Thyroid gland (tissue), 4 donors: ENCODE results near the gene PKHD1.

ENCODE experiments used
- POLR2A ChIP-seq, 2 donors: fragments of 450-650 bp; IDR thresholded peaks; one replicate each; pipeline ENCODE4 v1.6.1; 2017; ENCODE audit warnings: antibody characterized with exemption in 2 of 2, mild to moderate bottlenecking in 2 of 2, moderate library complexity in 1 of 2
- TF ChIP-seq, protein P1 (sequence below), 6 experiments: fragments of 200-600 bp in 3 of 6; fragments of 450-650 bp in 3 of 6; sonication (generic) in 3 of 6; IDR thresholded peaks; one replicate each; pipeline ENCODE4 v1.5.1; 2016 to 2019; ENCODE audit warnings: antibody characterized with exemption in 6 of 6, mild to moderate bottlenecking in 2 of 6, inconsistent platforms in 1 of 6, moderate library complexity in 1 of 6

DNA sequence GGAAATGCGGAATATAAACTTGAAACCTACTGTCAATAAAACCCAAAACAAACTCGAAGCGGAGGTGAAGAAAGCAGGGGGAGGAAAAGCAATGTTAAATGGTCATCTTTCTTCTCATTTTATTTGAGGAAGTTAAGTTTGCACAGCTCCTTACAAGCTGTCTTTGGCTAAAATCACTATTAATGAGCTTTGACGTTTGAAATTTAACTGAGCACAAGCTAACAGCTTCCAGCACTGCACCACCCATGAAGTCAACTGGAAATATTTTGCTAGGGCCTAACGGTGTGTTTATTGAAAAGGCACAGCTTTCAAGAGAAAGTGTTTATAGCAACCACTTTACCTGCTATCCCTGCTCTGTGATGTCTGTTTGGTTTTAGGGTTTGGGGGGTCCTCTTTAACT is 103.8 kb downstream of the PKHD1 start:
- TF ChIP-seq, protein P1, sequence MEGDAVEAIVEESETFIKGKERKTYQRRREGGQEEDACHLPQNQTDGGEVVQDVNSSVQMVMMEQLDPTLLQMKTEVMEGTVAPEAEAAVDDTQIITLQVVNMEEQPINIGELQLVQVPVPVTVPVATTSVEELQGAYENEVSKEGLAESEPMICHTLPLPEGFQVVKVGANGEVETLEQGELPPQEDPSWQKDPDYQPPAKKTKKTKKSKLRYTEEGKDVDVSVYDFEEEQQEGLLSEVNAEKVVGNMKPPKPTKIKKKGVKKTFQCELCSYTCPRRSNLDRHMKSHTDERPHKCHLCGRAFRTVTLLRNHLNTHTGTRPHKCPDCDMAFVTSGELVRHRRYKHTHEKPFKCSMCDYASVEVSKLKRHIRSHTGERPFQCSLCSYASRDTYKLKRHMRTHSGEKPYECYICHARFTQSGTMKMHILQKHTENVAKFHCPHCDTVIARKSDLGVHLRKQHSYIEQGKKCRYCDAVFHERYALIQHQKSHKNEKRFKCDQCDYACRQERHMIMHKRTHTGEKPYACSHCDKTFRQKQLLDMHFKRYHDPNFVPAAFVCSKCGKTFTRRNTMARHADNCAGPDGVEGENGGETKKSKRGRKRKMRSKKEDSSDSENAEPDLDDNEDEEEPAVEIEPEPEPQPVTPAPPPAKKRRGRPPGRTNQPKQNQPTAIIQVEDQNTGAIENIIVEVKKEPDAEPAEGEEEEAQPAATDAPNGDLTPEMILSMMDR (IDR thresholded peaks at IDR 0.05): no peak
- TF ChIP-seq POLR2A (IDR thresholded peaks at IDR 0.05): no peak
